Activated CD4-positive, CD25-positive, alpha-beta regulatory T cell treated with anti-CD3 and anti-CD28 coated beads, Interleukin-2, amount 50 U/mL, for 72 hours (primary cell): ENCODE measurements around the gene NECTIN2.
"Not testable (repeated sequence)": the region's sequence is repeated elsewhere in the genome, so short reads cannot be mapped to it uniquely, and the experiment has no call there.

ENCODE experiments used
- DNase-seq: peaks from one replicate; pipeline ENCODE4 v3.0.0; 2021

Gene NECTIN2

GRCh38 chr19:44817725-44818465, 28.2 kb upstream of the NECTIN2 start:
- no peak for DNase-seq

DNA sequence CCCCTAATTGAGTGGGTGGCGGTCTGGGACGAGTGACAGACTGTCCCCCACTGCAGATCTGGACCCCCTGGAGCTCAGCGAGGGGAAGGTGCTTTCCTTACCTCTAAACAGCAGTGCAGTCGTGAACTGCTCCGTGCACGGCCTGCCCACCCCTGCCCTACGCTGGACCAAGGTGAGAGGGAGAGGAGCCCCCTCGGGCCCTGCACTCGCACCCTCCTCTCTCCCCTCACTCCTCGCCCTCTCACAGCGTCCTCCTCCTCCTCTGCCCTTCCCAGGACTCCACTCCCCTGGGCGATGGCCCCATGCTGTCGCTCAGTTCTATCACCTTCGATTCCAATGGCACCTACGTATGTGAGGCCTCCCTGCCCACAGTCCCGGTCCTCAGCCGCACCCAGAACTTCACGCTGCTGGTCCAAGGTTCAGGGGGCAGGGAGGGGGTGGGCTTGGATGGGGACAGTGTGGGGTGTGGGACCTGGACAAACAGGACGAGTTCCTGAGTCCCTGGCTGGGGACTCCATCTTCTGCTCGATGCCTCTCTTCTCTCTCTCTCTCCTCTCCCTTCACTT, 27.5 kb upstream of the NECTIN2 start:
- DNase-seq: no peak

GRCh38 chr19:44819246-44819832, 26.8 kb upstream of the NECTIN2 start:
- DNase-seq: no peak

DNA sequence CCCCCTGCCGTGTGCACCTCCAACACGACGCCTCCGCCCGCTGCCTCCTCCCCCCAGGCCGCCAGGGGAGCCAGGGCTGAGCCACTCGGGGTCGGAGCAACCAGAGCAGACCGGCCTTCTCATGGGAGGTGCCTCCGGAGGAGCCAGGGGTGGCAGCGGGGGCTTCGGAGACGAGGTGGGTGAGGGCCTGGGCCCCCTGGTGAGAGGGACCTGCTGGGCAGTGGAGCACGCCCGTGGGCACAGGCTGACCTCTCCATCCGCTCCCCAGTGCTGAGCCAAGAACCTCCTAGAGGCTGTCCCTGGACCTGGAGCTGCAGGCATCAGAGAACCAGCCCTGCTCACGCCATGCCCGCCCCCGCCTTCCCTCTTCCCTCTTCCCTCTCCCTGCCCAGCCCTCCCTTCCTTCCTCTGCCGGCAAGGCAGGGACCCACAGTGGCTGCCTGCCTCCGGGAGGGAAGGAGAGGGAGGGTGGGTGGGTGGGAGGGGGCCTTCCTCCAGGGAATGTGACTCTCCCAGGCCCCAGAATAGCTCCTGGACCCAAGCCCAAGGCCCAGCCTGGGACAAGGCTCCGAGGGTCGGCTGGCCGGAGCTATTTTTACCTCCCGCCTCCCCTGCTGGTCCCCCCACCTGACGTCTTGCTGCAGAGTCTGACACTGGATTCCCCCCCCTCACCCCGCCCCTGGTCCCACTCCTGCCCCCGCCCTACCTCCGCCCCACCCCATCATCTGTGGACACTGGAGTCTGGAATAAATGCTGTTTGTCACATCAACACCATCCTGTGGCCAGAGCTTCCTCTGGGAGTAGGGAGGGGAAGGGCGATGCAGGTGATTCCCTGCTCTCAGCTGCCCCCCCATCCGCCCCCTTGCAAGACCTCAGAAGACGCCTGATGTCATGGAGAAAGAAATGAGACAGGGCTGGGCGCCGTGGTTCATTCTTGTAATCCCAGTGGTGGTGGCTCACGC, 25.2 kb upstream of the NECTIN2 start:
- no peak for DNase-seq

- DNase-seq: no peak
These were observed 23.9 kb upstream of the NECTIN2 start for GRCh38 chr19:44822177-44822576.

DNA sequence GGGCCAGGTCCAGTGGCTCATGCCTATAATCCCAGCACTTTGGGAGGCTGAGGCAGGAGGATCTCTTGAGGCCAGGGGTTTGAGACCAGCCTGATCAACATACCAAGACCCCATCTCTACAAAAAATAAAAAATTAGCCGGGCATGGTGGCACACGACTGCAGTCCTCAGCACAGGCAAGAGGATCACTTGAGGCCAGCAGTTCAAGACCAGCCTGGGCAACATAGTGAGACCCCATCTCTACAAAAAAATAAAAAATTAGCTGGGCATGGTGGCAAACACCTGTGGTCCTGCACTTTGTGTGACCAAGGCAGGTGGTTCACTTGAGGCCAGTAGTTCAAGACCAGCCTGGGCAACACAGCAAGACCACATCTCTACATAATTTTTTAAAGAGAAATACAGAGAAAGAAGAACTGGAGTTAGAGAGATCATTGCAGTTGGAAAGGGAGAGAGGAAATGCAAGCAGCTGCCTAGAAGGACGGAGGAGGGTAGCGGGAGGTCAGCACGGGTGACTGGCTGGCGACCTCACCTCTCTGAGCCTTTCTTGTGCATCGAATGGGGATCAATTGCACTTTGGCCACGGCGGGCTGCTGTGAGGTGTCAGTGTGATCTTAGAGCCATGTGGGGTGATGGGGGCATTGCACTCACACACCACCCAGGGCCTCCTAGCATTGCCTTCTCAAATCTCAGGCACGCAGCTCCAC, 23.3 kb upstream of the NECTIN2 start:
- no peak for DNase-seq

DNA sequence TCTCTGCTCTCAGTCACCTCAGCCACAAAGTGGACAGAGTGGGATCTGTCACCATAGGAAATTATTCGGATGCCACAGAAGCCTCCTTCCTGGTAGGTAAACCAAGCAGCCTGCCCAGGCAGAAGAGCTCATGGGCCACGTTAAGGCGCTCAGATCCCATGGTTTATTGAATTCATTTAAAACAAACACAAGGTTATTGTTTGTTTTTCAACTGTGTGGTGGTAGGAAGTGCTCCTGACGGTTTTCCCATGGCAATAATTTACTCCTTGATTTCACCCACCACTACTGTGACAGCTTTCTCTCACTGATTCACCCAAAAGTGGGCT, 22.8 kb upstream of the NECTIN2 start:
- DNase-seq: no peak

GRCh38 chr19:44824761-44825160, 21.3 kb upstream of the NECTIN2 start:
- DNase-seq: no peak

GRCh38 chr19:44832875-44833274, 13.2 kb upstream of the NECTIN2 start:
- not testable (repeated sequence) for DNase-seq

GRCh38 chr19:44834399-44834798, 11.7 kb upstream of the NECTIN2 start:
- not testable (repeated sequence) for DNase-seq

DNA sequence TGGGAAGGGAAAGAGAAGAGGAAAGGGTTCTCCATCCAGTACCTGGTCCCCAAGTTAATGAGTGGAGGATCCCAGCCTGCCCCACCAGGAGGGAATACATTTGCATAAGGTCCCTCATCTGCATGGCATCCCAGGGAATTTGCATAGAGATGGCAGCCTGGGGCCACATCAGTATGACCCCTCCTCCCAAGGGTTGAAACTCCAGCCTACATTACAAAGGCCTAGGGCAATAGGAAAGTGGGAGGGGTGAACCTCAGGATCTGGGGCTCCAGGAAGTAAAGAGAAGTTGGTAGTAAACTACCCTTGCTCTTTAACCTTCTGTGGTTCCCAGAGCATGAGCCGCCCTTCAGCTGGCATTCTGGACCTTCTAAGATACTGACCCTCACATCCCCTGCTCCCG, 6.8 kb upstream of the NECTIN2 start:
- DNase-seq: no peak

- DNase-seq: no peak
These were observed 5.3 kb upstream of the NECTIN2 start for GRCh38 chr19:44840811-44841210.

DNA sequence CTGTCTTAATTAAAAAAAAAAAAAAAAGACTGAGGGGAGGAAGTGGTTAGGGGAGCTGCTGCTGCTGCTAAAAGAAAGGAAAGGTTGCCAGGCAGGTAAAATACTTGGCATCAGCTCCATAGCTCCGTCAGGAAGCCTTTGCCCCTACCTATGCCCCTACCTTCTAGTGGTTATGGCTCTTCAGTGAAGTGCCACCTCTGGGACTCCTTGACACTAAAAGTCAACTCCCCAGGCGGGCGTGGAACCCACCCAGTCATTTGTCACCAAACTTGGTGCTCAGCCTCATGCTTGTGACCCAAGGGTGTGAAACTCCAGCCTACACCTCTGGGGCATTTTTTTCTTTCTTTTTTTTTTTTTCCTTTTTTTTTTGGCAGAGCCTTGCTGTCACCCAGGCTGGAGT, 4.9 kb upstream of the NECTIN2 start:
- no peak for DNase-seq

- DNase-seq: no peak
These were observed 848 bp upstream of the NECTIN2 start for GRCh38 chr19:44845286-44845611.

- no peak for DNase-seq
These were observed 502 bp downstream of the NECTIN2 start for GRCh38 chr19:44846455-44847143.

- no peak for DNase-seq
These were observed 1.3 kb downstream of the NECTIN2 start for GRCh38 chr19:44847144-44848035.

DNA sequence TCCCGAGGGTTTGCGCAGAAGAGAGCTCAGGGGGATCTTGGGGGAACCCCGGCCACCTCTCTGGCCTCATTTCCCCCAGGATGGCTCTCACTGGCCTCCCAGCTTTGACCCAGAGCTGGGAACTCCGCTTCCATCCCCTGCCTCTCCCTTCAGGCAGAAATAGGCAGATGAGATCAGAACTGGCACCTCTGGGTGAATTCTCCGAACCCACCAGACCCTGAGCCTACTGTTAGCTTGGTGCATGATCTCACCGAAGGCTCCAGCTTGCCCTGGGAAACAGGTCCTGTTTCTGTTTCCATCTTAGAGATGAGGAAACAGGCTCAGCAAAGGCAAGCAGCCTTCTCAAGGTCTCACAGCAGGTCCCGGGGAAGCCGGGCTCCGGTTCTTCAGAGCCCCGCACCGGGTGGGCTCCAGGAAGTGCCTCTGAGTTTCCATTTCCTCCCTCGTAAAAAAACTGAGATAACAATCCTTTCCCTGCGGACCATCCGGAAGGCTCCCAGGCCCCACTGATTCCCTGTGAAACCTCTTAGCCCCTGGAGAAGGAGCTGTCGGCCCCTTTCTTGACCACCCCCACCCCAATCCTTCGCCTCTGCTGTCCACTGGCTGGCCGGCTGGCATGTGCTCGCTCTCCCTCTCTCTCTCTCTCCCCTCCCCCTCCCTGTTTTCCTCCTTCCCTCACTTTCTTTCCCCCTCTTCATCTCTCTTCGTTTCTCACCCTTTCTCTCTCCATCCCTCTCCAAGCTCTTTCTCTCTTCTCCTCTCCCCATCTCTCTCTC, 2.1 kb downstream of the NECTIN2 start:
- DNase-seq: no peak

GRCh38 chr19:44848812-44849447, 2.8 kb downstream of the NECTIN2 start:
- no peak for DNase-seq

- no peak for DNase-seq
These were observed 4.6 kb downstream of the NECTIN2 start for GRCh38 chr19:44850641-44851109.

GRCh38 chr19:44851427-44851826, 5.3 kb downstream of the NECTIN2 start:
- DNase-seq: no peak
